Tibial nerve (tissue), 4 donors: ENCODE results near the gene SATB1.

Source experiments
- EP300 ChIP-seq, 2 donors: sonication (generic); formaldehyde crosslinking; IDR thresholded peaks; one replicate each; pipeline ENCODE4 v1.6.1; 2017; ENCODE audit warnings: antibody characterized with exemption in 2 of 2, mild to moderate bottlenecking in 1 of 2
- POLR2A ChIP-seq, 2 donors: fragments of 450-650 bp; IDR thresholded peaks; one replicate each; pipeline ENCODE4 v1.6.1; 2017; ENCODE audit warnings: antibody characterized with exemption in 2 of 2, mild to moderate bottlenecking in 2 of 2, moderate library complexity in 2 of 2
- TF ChIP-seq, protein P1 (sequence below), 5 experiments: fragments of 200-600 bp in 3 of 5; fragments of 450-650 bp in 2 of 5; sonication (generic) in 3 of 5; IDR thresholded peaks; one replicate each; pipeline ENCODE4 v1.5.1; 2016 to 2019; ENCODE audit warnings: antibody characterized with exemption in 5 of 5, mild to moderate bottlenecking in 3 of 5, moderate library complexity in 2 of 5

DNA sequence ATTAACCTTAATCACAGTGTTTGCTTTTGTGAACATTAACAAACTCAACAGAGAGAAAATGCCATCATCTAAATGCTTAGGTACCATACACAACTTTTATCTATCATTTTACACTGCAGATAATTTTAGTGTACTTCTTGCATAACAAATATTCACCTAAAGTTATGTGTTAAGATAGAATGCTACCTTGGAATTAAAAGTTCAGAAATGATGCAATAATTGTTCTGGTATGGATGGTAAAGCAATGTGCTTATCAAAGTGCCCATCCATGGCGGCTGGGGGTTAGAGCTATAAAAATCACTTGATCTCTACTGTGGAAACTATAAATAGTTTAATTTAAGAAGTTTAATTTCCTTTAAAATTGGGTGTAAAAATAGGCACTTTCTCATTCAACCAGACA, 28.7 kb downstream of the SATB1 start:
- TF ChIP-seq, protein P1, sequence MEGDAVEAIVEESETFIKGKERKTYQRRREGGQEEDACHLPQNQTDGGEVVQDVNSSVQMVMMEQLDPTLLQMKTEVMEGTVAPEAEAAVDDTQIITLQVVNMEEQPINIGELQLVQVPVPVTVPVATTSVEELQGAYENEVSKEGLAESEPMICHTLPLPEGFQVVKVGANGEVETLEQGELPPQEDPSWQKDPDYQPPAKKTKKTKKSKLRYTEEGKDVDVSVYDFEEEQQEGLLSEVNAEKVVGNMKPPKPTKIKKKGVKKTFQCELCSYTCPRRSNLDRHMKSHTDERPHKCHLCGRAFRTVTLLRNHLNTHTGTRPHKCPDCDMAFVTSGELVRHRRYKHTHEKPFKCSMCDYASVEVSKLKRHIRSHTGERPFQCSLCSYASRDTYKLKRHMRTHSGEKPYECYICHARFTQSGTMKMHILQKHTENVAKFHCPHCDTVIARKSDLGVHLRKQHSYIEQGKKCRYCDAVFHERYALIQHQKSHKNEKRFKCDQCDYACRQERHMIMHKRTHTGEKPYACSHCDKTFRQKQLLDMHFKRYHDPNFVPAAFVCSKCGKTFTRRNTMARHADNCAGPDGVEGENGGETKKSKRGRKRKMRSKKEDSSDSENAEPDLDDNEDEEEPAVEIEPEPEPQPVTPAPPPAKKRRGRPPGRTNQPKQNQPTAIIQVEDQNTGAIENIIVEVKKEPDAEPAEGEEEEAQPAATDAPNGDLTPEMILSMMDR (IDR thresholded peaks at IDR 0.05): no peak
- no peak for TF ChIP-seq EP300 (IDR thresholded peaks at IDR 0.05)
- no peak for TF ChIP-seq POLR2A (IDR thresholded peaks at IDR 0.05)
